NCI-H2196 treated with DMSO at 0.1 percent for 48 hours (cell line): ENCODE data around the gene KIF21B.
"Not testable (repeated sequence)": the region's sequence is repeated elsewhere in the genome, so short reads cannot be mapped to it uniquely, and the experiment has no call there.

Source experiments
- DNase-seq: peaks from one replicate; lab custom pipeline; 2025; ENCODE audit not compliant: unreplicated experiment; lab: John Stamatoyannopoulos, UW

KIF21B gene

GRCh38 chr1:200954434-200954833 lies 69.1 kb downstream of the KIF21B start:
- DNase-seq, result no peak

GRCh38 chr1:200951016-200951415 lies 72.5 kb downstream of the KIF21B start:
- DNase-seq, result no peak

DNA sequence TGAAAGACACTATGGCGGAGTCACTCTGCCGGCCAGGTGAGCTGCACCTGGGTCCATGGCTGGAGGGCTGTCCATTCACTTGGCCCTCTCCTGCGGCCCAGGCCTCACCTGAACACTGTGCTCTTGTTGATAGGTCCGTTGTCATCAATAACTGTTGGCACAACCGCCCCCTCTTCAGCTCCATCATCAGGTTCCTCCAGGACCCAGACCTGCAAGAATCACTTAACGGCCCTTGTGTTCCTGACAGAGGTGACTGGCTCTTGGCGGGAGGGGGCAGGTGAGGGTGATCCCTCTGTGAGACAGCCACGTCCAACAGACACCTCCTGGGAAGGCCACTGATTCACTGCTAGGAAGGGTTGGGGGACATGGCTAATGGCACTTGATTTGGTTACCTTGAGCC lies 73.9 kb downstream of the KIF21B start:
- DNase-seq, result no peak

- DNase-seq, result no peak
These were observed 76.4 kb downstream of the KIF21B start for GRCh38 chr1:200947059-200947566.

DNA sequence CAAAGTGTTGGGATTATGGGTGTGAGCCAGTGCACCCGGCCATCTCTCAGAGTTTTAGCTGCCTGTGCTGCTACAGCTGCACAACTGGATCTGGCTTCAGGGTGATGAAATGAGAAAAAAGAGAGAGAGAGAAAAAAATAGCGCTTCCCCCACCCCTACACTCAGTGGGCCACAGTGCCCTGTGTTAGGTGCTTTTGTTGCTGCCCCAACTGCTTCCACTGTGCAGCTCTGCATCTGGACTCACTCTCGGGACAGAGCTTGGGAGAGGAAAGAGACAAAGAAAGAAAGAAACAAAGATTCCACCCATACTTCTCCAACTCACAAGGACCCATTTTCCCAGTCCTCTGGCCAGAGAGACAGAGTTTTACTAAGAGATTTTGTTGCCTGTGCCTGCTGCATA lies 78.4 kb downstream of the KIF21B start:
- DNase-seq, result no peak

- no peak for DNase-seq
These were observed 84.6 kb downstream of the KIF21B start for GRCh38 chr1:200938955-200939354.

DNA sequence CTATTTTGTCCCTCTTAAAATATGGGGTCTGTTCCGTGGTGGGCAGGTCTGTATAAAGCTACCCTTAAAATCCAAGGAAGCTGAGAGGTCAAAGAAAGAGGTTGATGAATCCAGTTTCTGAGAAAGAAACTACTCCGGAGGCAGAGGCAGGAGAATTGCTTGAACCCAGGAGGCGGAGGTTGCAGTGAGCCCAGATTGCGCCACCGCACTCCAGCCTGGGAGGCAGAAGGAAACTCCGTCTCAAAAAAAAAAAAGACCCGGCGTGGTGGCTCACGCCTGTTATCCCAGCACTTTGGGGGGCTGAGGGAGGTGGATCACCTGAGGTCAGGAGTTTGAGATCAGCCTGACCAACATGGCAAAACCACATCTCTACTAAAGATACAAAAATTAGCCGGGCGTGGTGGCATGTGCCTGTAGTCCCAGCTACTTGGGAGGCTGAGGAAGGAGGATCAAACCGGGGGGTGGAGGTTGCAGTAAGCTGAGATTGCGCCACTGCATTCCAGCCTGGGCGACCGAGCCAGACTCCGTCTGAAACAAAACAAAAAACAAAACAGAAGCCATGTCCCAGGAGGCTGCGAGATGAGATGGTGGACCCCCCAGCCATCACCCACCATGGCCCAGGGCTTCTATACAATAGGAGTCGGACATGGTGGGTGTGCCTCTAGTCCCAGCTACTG lies 88.1 kb downstream of the KIF21B start:
- DNase-seq, result not testable (repeated sequence)

DNA sequence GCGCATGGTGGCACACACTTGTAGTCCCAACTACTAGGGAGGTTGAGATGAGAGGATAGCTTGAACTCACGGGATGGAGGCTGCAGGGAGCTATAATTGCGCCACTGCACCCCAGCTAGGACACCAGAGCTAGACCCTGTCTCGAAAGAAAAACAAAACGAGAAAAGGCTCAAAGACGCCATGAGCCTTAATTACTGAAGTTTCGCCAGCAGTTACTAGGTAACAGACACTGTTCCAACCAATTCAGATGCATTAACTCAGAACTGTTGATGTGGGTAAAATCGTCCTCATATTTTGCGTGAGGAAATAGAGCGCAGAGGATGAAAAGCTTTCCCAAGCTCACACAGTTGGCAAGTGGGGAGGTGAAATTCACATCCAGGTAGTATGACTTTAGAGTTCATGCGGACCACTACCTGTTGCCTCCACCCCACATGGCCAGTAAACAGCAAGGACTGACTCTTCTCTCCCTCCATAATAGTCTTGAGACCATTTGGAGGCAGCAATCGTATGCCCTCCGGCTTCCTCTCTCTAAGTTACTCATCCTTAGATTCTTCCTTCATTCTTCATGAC lies 88.8 kb downstream of the KIF21B start:
- no peak for DNase-seq

GRCh38 chr1:200931776-200932175 lies 91.7 kb downstream of the KIF21B start:
- DNase-seq, result no peak

- not testable (repeated sequence) for DNase-seq
These were observed 93.2 kb downstream of the KIF21B start for GRCh38 chr1:200930285-200930684.

DNA sequence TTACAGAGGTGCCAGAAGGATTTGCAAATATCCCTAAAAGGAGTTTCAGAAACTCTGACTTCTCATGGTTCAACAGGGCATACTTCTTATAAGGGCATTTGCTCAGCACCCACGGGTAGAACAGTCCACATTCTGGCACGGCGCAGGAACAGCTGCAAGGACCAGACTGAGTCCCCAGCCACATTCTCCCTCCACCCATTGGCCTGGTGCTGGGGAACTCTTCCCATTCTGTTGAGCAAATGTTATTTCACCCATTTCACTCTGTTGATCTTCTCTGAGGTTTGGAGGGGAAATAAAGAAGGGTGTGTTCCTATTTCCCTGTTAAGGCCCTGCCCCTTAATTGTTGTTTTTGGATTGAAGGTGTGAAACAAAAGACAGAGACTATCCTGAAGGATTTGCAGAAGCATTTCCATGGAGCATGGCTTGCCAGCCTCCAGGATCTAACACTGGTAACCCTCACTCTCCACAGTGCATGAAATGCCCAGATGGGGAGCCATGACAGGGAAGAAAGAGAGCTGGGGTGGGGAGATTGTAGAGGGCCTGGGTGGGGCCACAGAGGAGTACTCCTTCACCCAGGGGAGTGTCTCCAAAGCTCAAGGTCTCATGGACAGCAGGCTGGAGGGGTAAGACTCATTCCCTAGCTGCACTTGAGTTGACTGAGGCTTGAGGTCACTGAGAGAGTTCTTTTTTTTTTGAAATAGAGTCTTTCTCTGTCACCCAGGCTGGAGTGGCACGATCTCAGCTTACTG lies 93.8 kb downstream of the KIF21B start:
- DNase-seq, result no peak

DNA sequence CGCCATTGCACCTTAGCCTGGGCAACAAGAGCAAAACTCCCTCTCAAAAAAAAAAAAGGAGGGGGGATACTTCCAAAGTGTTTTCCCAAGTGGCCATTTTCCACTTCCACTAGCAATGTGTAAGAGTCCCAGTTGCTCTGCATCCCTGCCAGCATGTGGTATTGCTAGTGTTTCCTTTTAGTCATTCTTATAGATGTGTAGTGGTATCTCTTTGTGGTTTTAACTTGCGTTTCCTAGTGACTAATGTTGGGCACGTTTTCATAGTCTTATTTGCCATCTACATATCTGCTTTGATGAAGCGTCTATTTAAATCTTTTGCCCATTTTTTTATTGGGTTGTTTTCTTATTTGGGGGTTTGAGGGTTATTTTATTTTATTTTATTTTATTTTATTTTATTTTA lies 97.7 kb downstream of the KIF21B start:
- DNase-seq, result no peak

- DNase-seq, result no peak
These were observed 99.9 kb downstream of the KIF21B start for GRCh38 chr1:200923601-200924000.

DNA sequence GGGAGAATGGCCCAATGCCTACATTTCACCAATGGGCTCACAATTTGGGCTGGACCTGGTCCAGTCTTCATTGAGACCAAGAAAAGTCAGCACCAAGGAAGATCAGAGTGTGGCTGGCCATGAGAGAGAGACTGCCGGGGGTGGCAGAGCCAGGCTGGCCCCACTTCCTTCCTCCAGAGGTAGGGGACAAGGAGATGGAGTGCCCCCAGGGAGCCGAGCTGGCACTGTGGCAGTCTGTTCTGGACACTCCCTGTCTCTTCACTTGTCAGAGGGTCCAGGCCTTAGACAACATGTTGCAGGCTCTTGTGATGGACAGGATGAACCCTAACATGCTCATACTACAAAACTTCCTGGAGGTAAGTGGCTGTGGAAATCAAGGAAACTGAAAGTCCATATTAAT lies 101.1 kb downstream of the KIF21B start:
- DNase-seq, result no peak

DNA sequence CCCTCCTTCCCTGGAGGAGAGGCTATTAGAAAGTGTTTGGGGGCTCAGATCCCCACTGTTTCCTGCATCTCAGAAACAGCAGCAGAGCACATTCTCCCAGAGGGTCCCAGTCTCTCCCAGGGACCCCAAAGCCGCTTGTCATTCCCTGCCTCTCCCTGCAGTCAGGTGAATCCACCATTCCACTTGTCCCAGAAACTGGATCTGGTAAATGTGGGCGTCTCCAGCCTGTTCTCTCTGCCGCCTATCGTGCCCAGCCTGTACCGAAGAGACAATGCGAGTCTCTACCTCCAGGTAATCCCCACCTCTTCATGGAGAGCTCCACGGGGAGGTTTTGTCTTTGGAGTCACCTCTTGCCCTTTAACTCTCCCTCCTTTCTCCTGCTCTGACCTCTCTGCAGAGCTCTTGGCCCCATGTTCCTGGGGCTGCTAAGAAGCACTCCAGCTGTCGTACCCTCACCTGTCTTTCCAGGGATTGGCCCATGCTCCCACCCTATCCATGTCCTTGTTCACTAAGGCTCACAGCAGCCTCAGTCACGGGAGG lies 101.9 kb downstream of the KIF21B start:
- DNase-seq, result no peak
